HepG2 (cell line): ENCODE measurements around the gene TOX4. TPM values are rescaled to one million over a fixed set of nuclear protein-coding genes. Genes with fewer than 3 reads are reported as not detected.
A peak's percentile ranks its signal among the peaks of the same experiment; 100 is the strongest.

Experiments used
- ATF7 ChIP-seq, 2 experiments: fragments of 450-650 bp in 1 of 2; sonication (generic) in 1 of 2; formaldehyde crosslinking in 1 of 2; IDR thresholded peaks; 2 replicates each; pipeline versions ENCODE4 v1.4.0 to v1.6.1; 2016 to 2020; ENCODE audit warnings: antibody characterized with exemption in 1 of 2, mild to moderate bottlenecking in 1 of 2, missing genetic modification reagents in 1 of 2
- ATM ChIP-seq: fragments of 450-650 bp; IDR thresholded peaks from 2 replicates; pipeline ENCODE4 v1.7.1; 2017; ENCODE audit warnings: mild to moderate bottlenecking, borderline replicate concordance
- CBFB ChIP-seq: sonication (generic); formaldehyde crosslinking; IDR thresholded peaks from 2 replicates; pipeline ENCODE4 v1.4.0; 2020; ENCODE audit warnings: missing genetic modification reagents
- FOXK1 ChIP-seq: sonication (generic); formaldehyde crosslinking; IDR thresholded peaks from 2 replicates; pipeline ENCODE4 v1.4.0; 2020; ENCODE audit warnings: low read depth, missing genetic modification reagents, borderline replicate concordance
- HDAC2 ChIP-seq: sonication (generic); formaldehyde crosslinking; IDR thresholded peaks from 2 replicates; pipeline ENCODE4 v1.4.0; 2020; ENCODE audit warnings: missing genetic modification reagents
- KAT7 ChIP-seq: IDR thresholded peaks from 2 replicates; pipeline ENCODE4 v1.6.1; 2018; ENCODE audit warnings: borderline replicate concordance, missing compliant biosample characterization
- MED1 ChIP-seq: sonication (generic); formaldehyde crosslinking; IDR thresholded peaks from 2 replicates; pipeline ENCODE4 v1.4.0; 2020; ENCODE audit warnings: missing genetic modification reagents
- MIER2 ChIP-seq: IDR thresholded peaks from 2 replicates; pipeline ENCODE4 v1.6.1; 2016; ENCODE audit warnings: missing biosample characterization, missing genetic modification reagents
- MXD4 ChIP-seq: IDR thresholded peaks from 2 replicates; pipeline ENCODE4 v1.6.1; 2016; ENCODE audit warnings: mild to moderate bottlenecking, missing biosample characterization, missing genetic modification reagents
- MXI1 ChIP-seq: IDR thresholded peaks from 3 replicates; pipeline ENCODE4 v1.6.1; 2012; ENCODE audit warnings: low read depth, low read length, inconsistent platforms, borderline replicate concordance
- NCOA2 ChIP-seq: sonication (generic); formaldehyde crosslinking; IDR thresholded peaks from 2 replicates; pipeline ENCODE4 v1.8.0; 2022; ENCODE audit warnings: inconsistent platforms
- NFYC ChIP-seq: IDR thresholded peaks from 2 replicates; pipeline ENCODE4 v1.6.1; 2016; ENCODE audit warnings: missing genetic modification reagents, missing compliant biosample characterization
- NR2F6 ChIP-seq, 2 experiments: IDR thresholded peaks; 2 replicates each; pipeline ENCODE4 v1.6.1; 2016; ENCODE audit warnings: antibody characterized with exemption in 1 of 2, mild to moderate bottlenecking in 1 of 2
- POLR2A ChIP-seq, 2 experiments: IDR thresholded peaks; 2 replicates each; pipeline ENCODE4 v1.6.1; 2011; ENCODE audit warnings: low read depth in 2 of 2, low read length in 2 of 2, mild to moderate bottlenecking in 1 of 2, moderate library complexity in 1 of 2; ENCODE audit not compliant: insufficient read depth in 1 of 2
- PRDM10 ChIP-seq: sonication (generic); formaldehyde crosslinking; IDR thresholded peaks from 2 replicates; pipeline ENCODE4 v1.4.0; 2020; ENCODE audit warnings: low read depth, missing genetic modification reagents
- SIN3A ChIP-seq: IDR thresholded peaks from 2 replicates; pipeline ENCODE4 v1.6.1; 2011; ENCODE audit warnings: low read depth, mild to moderate bottlenecking, control low read depth, low read length, borderline replicate concordance
- SOX5 ChIP-seq: IDR thresholded peaks from 2 replicates; pipeline ENCODE4 v1.6.1; 2016; ENCODE audit warnings: borderline replicate concordance
- SSRP1 ChIP-seq: IDR thresholded peaks from 2 replicates; pipeline ENCODE4 v1.6.1; 2016; ENCODE audit warnings: control low read depth
- TARDBP ChIP-seq: sonication (generic); formaldehyde crosslinking; IDR thresholded peaks from 2 replicates; pipeline ENCODE4 v1.8.0; 2022; ENCODE audit warnings: mild to moderate bottlenecking, missing genetic modification reagents
- THRA ChIP-seq: sonication (generic); formaldehyde crosslinking; IDR thresholded peaks from 2 replicates; pipeline ENCODE4 v1.4.0; 2020; ENCODE audit warnings: missing genetic modification reagents, borderline replicate concordance
- ZBTB2 ChIP-seq: sonication (generic); formaldehyde crosslinking; IDR thresholded peaks from 2 replicates; pipeline ENCODE4 v1.8.0; 2022; ENCODE audit warnings: low read depth, missing genetic modification reagents
- ZC3H4 ChIP-seq: sonication (generic); formaldehyde crosslinking; IDR thresholded peaks from 2 replicates; pipeline ENCODE4 v1.4.0; 2020; ENCODE audit warnings: missing genetic modification reagents, borderline replicate concordance
- ZEB1 ChIP-seq: IDR thresholded peaks from 2 replicates; pipeline ENCODE4 v1.6.1; 2012; ENCODE audit warnings: mild to moderate bottlenecking, low read depth, inconsistent platforms; ENCODE audit not compliant: insufficient replicate concordance
- ZNF777 ChIP-seq: sonication (generic); formaldehyde crosslinking; IDR thresholded peaks from 2 replicates; pipeline ENCODE4 v1.4.0; 2020; ENCODE audit warnings: missing genetic modification reagents
- polyA plus RNA-seq, 8 experiments: library from polyadenylated mRNA; depleted of rRNA in 3 of 8; stranded (reverse) in 7 of 8; unstranded in 1 of 8; fragments of >200 nt; fragmentation: Illumina TruSeq in 4 of 8; extraction: Trizol in 4 of 8; gene quantifications; 2 replicates each; pipeline versions ENCODE4 v1.2.1 to v1.2.3, GENCODE V29; 2011 to 2016; ENCODE audit warnings: low read depth in 4 of 8, missing spikeins in 1 of 8, mixed read lengths in 1 of 8; ENCODE audit not compliant: insufficient read depth in 1 of 8
- total RNA-seq, 5 experiments: library from RNA; depleted of rRNA; stranded (reverse); fragments of >200 nt; fragmentation: Illumina TruSeq; extraction: Trizol; gene quantifications; 2 replicates each; pipeline ENCODE4 v1.2.3, GENCODE V29; 2016; ENCODE audit warnings: low read depth in 1 of 5

Gene TOX4
- total and polyA plus RNA-seq, 2 of the 13 experiments (the other 11 are each of a cell fraction or from before 2014, with no cell fraction given): 71.8 to 163 TPM

GRCh38 chr14:21476523-21476924 lies 471 bp upstream of the TOX4 start (continued):
- TF ChIP-seq KAT7 (CRISPR knock-in tag) (no peak), HDAC2 (CRISPR knock-in tag) (peak; percentile 70), MXI1 (peak; percentile 69; the same call in 1 of the 3 replicates), NR2F6 (IDR thresholded peaks at IDR 0.05) (no peak), NR2F6 (CRISPR knock-in tag; IDR thresholded peaks at IDR 0.05) (peak; percentile 29; the same call in 1 of the 2 replicates), ATF7 (IDR thresholded peaks at IDR 0.05) (peak; percentile 70), ATF7 (CRISPR knock-in tag; IDR thresholded peaks at IDR 0.05) (no peak), ZEB1 (peak; percentile 58), ATM (no peak), ZNF777 (CRISPR knock-in tag) (no peak), FOXK1 (CRISPR knock-in tag) (peak; percentile 61; the same call in 1 of the 2 replicates), PRDM10 (CRISPR knock-in tag) (peak; percentile 99), MXD4 (CRISPR knock-in tag) (peak; percentile 7; the same call in 1 of the 2 replicates), NFYC (peak; percentile 52; the same call in 1 of the 2 replicates), CBFB (CRISPR knock-in tag) (0 out of 2 replicates have a peak, but pooled peaks have one; percentile 17), MED1 (CRISPR knock-in tag) (0 out of 2 replicates have a peak, but pooled peaks have one; percentile 25), ZBTB2 (CRISPR knock-in tag) (0 out of 2 replicates have a peak, but pooled peaks have one; percentile 32), THRA (CRISPR knock-in tag) (peak; percentile 33; the same call in 1 of the 2 replicates), TARDBP (CRISPR knock-in tag) (0 out of 2 replicates have a peak, but pooled peaks have one; percentile 12), NCOA2 (CRISPR knock-in tag) (0 out of 2 replicates have a peak, but pooled peaks have one; percentile 27), SSRP1 (CRISPR knock-in tag) (peak; percentile 10; the same call in 1 of the 2 replicates), SIN3A (peak; percentile 72; the same call in 1 of the 2 replicates), POLR2A (IDR thresholded peaks at IDR 0.05; ENCODE audit: insufficient read depth in 1 of 2, low read depth in 2 of 2, low read length in 2 of 2) (peak; percentile 81), ZC3H4 (CRISPR knock-in tag) (0 out of 2 replicates have a peak, but pooled peaks have one; percentile 20), MIER2 (peak; percentile 75; the same call in 1 of the 2 replicates), SOX5 (CRISPR knock-in tag) (peak; percentile 38; the same call in 1 of the 2 replicates)
